ENCODE measurements around the gene ZNF506.

Gene ZNF506

GRCh38 chr19:19752760-19753403, 68.7 kb downstream of the ZNF506 start:
- TF ChIP-seq REST (IDR thresholded peaks at IDR 0.05; ENCODE audit: insufficient replicate concordance, low read depth): no peak
- TF ChIP-seq CTCF (IDR thresholded peaks at IDR 0.05; ENCODE audit: insufficient read depth, low read length): no peak
- TF ChIP-seq SPI1 (IDR thresholded peaks at IDR 0.05; ENCODE audit: borderline replicate concordance, low read depth): no peak
- no peak for TF ChIP-seq GABPA (IDR thresholded peaks at IDR 0.05; ENCODE audit: low read depth)
- no peak for TF ChIP-seq POLR2AphosphoS5 (IDR thresholded peaks at IDR 0.05; ENCODE audit: low read depth)
- H3K27me3 ChIP-seq (ENCODE audit: insufficient read depth, poor library complexity, severe bottlenecking): no peaks in the 10 kb centered on the region
- H3K4me3 ChIP-seq (replicated peaks; ENCODE audit: insufficient read depth, low read length): no peak overlapping the region
- no peak for DNase-seq (ENCODE audit: low read depth in 1 of 2, low spot score in 1 of 2)
- no peak overlapping the region for H3K27ac ChIP-seq (replicated peaks)

GRCh38 chr19:19751846-19752245, 69.7 kb downstream of the ZNF506 start:
- H3K27ac ChIP-seq (replicated peaks): no peak overlapping the region
- no peak for DNase-seq (ENCODE audit: low read depth in 1 of 2, low spot score in 1 of 2)
- H3K27me3 ChIP-seq (ENCODE audit: insufficient read depth, poor library complexity, severe bottlenecking): no peaks in the 10 kb centered on the region
- H3K4me3 ChIP-seq (replicated peaks; ENCODE audit: insufficient read depth, low read length): no peak overlapping the region
- TF ChIP-seq SPI1 (IDR thresholded peaks at IDR 0.05; ENCODE audit: borderline replicate concordance, low read depth): no peak
- no peak for TF ChIP-seq GABPA (IDR thresholded peaks at IDR 0.05; ENCODE audit: low read depth)

- Histone ChIP-seq H3K4me3 (replicated peaks; ENCODE audit: insufficient read depth, low read length) (no peak overlapping the region), H3K27ac (replicated peaks) (no peak overlapping the region), H3K27me3 (ENCODE audit: insufficient read depth, poor library complexity, severe bottlenecking) (no peaks in the 10 kb centered on the region)
- DNase-seq (ENCODE audit: low read depth in 1 of 2, low spot score in 1 of 2): no peak
- TF ChIP-seq CTCF (IDR thresholded peaks at IDR 0.05; ENCODE audit: insufficient read depth, low read length) (no peak), POLR2AphosphoS5 (IDR thresholded peaks at IDR 0.05; ENCODE audit: low read depth) (no peak), GABPA (IDR thresholded peaks at IDR 0.05; ENCODE audit: low read depth) (no peak), REST (IDR thresholded peaks at IDR 0.05; ENCODE audit: insufficient replicate concordance, low read depth) (no peak), SPI1 (IDR thresholded peaks at IDR 0.05; ENCODE audit: borderline replicate concordance, low read depth) (no peak)
Observed at GRCh38 chr19:19750842-19751790, 70.4 kb downstream of the ZNF506 start.

All from HL-60 (cell line).